Stimulated activated CD4-positive, alpha-beta T cell treated with anti-CD3 and anti-CD28 coated beads, Interleukin-1b, Interleukin-23, amount 100 ng/mL, for 4 hours (primary cell): ENCODE measurements around the gene FCRLB.
"Not testable (repeated sequence)": the region's sequence is repeated elsewhere in the genome, so short reads cannot be mapped to it uniquely, and the experiment has no call there.

Experiments used
- DNase-seq, 2 donors: peaks; one replicate each; pipeline ENCODE4 v3.0.0-alpha.2; 2020; ENCODE audit warnings: low read depth in 2 of 2

Gene FCRLB

GRCh38 chr1:161720956-161721737 is at the start of gene FCRLB:
TSS of gene FCRLB (plus strand) at chr1:161721544. CDS start at chr1:161722673, 1,129 bp downstream.
- DNase-seq, result no peak

GRCh38 chr1:161673437-161673836 is 47.9 kb upstream of the FCRLB start:
- not testable (repeated sequence) for DNase-seq

GRCh38 chr1:161674447-161674846 is 46.9 kb upstream of the FCRLB start:
- DNase-seq, result not testable (repeated sequence)

- not testable (repeated sequence) for DNase-seq
Measured at GRCh38 chr1:161674908-161675307, 46.4 kb upstream of the FCRLB start.

- no peak for DNase-seq
Measured at GRCh38 chr1:161676441-161676840, 44.9 kb upstream of the FCRLB start.

GRCh38 chr1:161676958-161677689 is 44.2 kb upstream of the FCRLB start:
- no peak for DNase-seq

GRCh38 chr1:161678500-161678899 is 42.8 kb upstream of the FCRLB start:
- DNase-seq, result no peak

GRCh38 chr1:161681879-161682278 is 39.5 kb upstream of the FCRLB start:
- DNase-seq, result no peak

GRCh38 chr1:161688946-161689345 is 32.4 kb upstream of the FCRLB start:
- DNase-seq, result no peak

- no peak for DNase-seq
Measured at GRCh38 chr1:161691846-161692245, 29.5 kb upstream of the FCRLB start.

- not testable (repeated sequence) for DNase-seq
Measured at GRCh38 chr1:161693020-161693712, 28.2 kb upstream of the FCRLB start.

GRCh38 chr1:161698302-161698701 is 23.0 kb upstream of the FCRLB start:
- DNase-seq, result not testable (repeated sequence)

GRCh38 chr1:161702250-161702649 is 19.1 kb upstream of the FCRLB start:
- no peak for DNase-seq

- DNase-seq, result no peak
Measured at GRCh38 chr1:161705537-161705936, 15.8 kb upstream of the FCRLB start.

- no peak for DNase-seq
Measured at GRCh38 chr1:161706113-161706481, 15.2 kb upstream of the FCRLB start.

- no peak for DNase-seq
Measured at GRCh38 chr1:161706482-161707347, 14.6 kb upstream of the FCRLB start, which contains the start of gene FCRLA. TSS of gene FCRLA (plus strand) at chr1:161707229. CDS start at chr1:161707265, 36 bp downstream.

- no peak for DNase-seq
Measured at GRCh38 chr1:161707503-161707902, 13.8 kb upstream of the FCRLB start.

GRCh38 chr1:161709373-161709772 is 12.0 kb upstream of the FCRLB start:
- DNase-seq, result no peak

- no peak for DNase-seq
Measured at GRCh38 chr1:161710560-161710959, 10.8 kb upstream of the FCRLB start.

- DNase-seq, result no peak
Measured at GRCh38 chr1:161718559-161719324, 2.6 kb upstream of the FCRLB start.

GRCh38 chr1:161719325-161719611 is 2.1 kb upstream of the FCRLB start:
- no peak for DNase-seq
